ENCODE data around the gene TPBGL.

The TPBGL gene

GRCh38 chr11:75240311-75241035 lies at the start of gene TPBGL:
TSS of gene TPBGL (plus strand) at chr11:75240774. CDS start at chr11:75241050, 276 bp downstream.
- H3K27ac ChIP-seq: peak within 1 kb of the TSS; percentile 77
- no peak for TF ChIP-seq CTCF (conservative IDR thresholded peaks at IDR 0.05)

GRCh38 chr11:75191330-75191717 lies 49.2 kb upstream of the TPBGL start:
- no peak for TF ChIP-seq CTCF (conservative IDR thresholded peaks at IDR 0.05)
- H3K27ac ChIP-seq: no peak overlapping the region

GRCh38 chr11:75193271-75193670 lies 47.3 kb upstream of the TPBGL start:
- no peak for TF ChIP-seq CTCF (conservative IDR thresholded peaks at IDR 0.05)
- H3K27ac ChIP-seq: no peak overlapping the region

- no peak overlapping the region for H3K27ac ChIP-seq
- no peak for TF ChIP-seq CTCF (conservative IDR thresholded peaks at IDR 0.05)
Observed at GRCh38 chr11:75193711-75194110, 46.9 kb upstream of the TPBGL start.

- no peak for TF ChIP-seq CTCF (conservative IDR thresholded peaks at IDR 0.05)
- no peak overlapping the region for H3K27ac ChIP-seq
Observed at GRCh38 chr11:75194147-75194546, 46.4 kb upstream of the TPBGL start.

GRCh38 chr11:75195167-75195962 lies 45.2 kb upstream of the TPBGL start:
- TF ChIP-seq CTCF (conservative IDR thresholded peaks at IDR 0.05): no peak
- H3K27ac ChIP-seq: peak overlapping the region; percentile 36

- no peak overlapping the region for H3K27ac ChIP-seq
- no peak for TF ChIP-seq CTCF (conservative IDR thresholded peaks at IDR 0.05)
Observed at GRCh38 chr11:75196426-75196825, 44.1 kb upstream of the TPBGL start.
